CD4-positive, alpha-beta T cell treated with Interleukin-6 at 100 ng/mL for 8 hours (primary cell): Measurements from ENCODE around the gene NPFFR1.
"Not testable (repeated sequence)": the region's sequence is repeated elsewhere in the genome, so short reads cannot be mapped to it uniquely, and the experiment has no call there.

Experiments
- DNase-seq: peaks from one replicate; pipeline ENCODE4 v3.0.0-alpha.2; 2020; ENCODE audit warnings: mixed read lengths, low spot score

NPFFR1 gene

GRCh38 chr10:70222811-70223447 is 60.9 kb downstream of the NPFFR1 start:
- DNase-seq, result not testable (repeated sequence)

GRCh38 chr10:70222340-70222794 is 61.4 kb downstream of the NPFFR1 start:
- no peak for DNase-seq

- DNase-seq, result no peak
Measured at GRCh38 chr10:70221030-70221429, 62.8 kb downstream of the NPFFR1 start.

GRCh38 chr10:70212879-70213278 is 70.9 kb downstream of the NPFFR1 start:
- no peak for DNase-seq

GRCh38 chr10:70212277-70212676 is 71.5 kb downstream of the NPFFR1 start:
- no peak for DNase-seq

GRCh38 chr10:70206762-70207161 is 77.0 kb downstream of the NPFFR1 start:
- DNase-seq, result no peak

- DNase-seq, result no peak
Measured at GRCh38 chr10:70201105-70201504, 82.7 kb downstream of the NPFFR1 start.

- no peak for DNase-seq
Measured at GRCh38 chr10:70198696-70199466, 84.9 kb downstream of the NPFFR1 start.
